CD4-positive, alpha-beta T cell treated with Interleukin-6 for 4 hours (primary cell): ENCODE results near the gene FIBCD1.

ENCODE experiments used
- DNase-seq: peaks from one replicate; pipeline ENCODE4 v3.0.0-alpha.2; 2020; ENCODE audit warnings: mixed read lengths

Gene FIBCD1

DNA sequence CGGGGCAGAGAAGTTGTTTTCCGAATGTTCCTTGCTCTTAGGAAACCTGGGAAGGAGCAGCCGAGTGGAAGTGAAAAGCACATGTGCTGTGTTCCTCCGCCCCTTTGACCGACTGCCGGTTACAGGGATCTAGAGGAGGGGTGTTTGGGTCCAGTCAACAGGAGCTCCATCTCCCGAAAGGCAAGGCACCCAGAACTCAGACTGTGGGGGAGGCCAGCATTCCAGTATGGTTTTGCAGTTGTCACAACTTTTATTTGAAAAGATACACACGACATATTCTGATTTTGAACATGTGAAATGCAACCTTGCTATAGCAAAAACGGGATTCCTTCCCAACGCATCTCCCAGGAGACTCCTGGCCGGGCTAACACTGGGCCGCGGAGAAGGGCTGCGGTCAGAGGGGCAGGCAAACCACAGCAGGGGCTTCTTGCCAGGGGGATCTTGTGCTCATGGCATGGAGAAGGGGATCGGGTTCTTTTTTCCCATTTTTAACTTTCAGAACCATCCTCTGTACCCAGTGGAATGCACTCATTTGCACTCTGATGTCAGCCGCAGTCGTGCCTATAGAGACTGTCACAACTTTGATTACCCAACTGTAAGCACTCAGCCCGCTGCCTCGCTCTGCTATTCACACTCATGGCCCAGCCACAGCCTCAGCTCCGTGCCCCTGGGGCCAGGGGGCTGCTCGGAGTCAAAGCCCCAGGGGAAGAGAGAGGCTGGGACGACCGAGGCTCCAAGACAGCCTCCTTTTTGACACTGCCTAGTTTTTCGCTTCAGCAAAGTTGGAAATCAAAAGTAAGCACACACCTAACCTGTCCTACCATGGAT lies 46.4 kb downstream of the FIBCD1 start:
- DNase-seq, result no peak

DNA sequence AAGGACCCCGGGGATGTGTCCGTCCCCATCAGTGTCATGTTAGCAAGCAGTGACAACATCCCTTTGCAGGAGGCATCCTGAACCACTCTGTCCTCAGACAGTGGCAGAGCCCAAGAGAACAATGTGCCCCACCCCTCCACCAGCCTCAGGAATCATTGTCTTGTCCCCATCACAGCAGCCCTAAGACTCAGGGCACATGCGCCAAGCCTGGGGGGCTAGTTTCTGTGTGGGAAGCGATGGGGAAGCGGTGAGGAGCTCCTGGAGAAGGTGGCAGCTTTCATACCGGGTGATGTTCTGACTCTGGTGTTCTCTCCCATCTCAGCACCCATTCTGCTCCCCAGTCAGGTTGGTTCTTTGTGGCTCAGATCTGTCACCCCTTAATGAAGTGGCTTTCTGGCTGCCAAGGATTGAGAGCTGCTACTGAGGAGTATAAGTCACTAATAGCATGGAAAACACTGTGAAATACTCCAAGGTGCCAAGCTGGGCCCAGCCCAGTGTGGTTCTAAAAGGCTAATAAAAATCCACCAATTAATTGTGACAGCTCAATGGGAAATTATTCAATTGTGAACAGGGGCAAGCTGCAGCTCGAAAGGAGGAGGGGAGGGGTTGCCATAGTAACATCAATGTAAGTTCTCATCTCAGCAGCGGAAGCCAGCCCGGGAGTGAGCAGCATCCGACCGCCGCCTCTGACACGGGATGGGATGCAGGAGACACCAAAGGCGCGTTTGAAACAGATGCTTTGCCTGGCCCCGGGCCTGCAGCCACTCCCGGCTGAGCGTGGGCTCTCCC lies 47.2 kb downstream of the FIBCD1 start:
- no peak for DNase-seq

DNA sequence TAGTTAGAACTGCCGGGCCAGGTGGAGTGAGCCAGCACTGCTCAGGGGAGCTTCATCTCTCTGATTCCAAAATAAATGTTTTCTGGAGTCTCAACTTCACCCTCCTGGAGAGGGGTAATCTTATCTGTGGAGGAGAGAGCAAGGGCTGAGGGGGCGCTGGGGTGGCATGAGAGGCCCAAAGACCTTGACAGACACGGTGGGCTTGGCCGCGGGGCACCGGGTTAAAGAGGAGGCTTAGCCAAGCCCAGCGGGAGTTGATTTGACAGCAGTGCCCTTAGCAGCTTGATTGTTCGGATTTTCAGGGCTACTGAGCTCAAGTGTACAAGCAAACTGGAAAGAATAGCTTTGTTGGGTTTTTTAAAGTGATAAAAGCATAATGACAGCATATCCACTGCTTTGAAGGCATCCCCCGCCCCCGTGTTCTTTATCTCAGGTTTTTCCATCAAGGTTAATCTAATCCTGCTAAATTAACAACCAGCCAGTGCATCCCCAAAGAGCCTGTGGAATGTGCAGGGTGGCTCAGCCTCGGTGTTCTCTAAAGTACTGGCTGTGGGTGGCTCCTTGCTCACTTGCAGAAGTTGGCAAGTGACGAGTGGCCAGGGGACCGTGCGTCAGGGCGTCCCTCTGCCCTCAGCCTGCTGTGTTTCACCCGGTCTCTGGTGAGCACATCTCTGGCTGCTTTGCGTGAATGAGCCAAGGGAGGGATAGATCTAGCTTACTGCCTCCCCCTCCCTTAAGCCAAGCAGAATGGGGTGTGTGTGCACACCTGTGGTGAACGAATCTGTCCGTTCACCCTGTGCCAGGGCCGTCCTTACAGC lies 48.0 kb downstream of the FIBCD1 start:
- no peak for DNase-seq

DNA sequence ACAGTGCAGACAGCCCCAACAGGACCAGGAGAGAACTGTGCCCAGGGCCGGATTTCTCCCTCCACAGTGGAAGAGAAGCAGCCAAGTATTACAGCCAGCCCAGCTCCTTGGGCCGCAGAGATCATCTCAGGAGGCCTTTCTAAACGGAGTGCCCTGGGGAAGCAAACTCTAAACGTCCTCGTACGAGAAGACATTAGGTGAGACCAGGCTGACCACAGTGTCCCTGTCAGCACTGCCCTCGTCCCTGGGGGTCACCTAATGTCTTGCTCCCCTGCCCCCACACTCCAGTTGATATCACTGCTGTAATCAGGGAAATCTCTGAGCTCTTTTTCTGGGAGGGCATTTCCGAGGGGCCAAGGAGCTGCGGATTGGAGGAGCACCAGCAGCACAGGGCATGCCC lies 48.9 kb downstream of the FIBCD1 start:
- no peak for DNase-seq

- no peak for DNase-seq
These were observed 50.7 kb downstream of the FIBCD1 start for GRCh38 chr9:130888146-130888885.

DNA sequence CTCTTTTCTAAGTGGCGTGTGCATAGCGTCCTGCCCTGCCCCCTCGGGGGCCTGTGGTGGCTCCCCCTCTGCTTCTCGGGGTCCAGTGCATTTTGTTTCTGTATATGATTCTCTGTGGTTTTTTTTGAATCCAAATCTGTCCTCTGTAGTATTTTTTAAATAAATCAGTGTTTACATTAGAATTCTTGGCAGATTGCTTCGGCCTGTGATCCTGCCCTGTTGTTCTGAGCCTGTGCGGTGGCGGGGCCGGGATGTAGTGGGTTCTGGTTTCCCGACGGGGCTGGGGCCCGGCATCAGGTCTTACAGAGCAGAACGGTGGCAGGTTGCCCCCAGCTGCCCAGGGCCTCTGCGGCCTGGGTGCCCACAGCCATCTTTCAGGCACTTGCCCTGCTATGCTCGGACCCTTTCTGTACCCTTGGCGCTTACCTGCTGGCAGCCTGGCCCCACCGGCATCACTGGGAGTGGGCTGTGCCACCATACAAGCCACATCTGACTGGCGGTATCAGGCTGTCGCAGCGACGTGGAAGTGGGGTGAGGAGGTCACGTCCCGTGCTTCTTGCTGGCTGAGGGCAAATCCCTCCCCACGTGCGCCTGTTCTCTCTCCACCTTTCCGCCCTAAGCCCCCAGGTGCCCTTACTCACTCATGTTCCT lies 51.4 kb downstream of the FIBCD1 start:
- DNase-seq, result no peak

- no peak for DNase-seq
These were observed 52.1 kb downstream of the FIBCD1 start for GRCh38 chr9:130886981-130887380.

DNA sequence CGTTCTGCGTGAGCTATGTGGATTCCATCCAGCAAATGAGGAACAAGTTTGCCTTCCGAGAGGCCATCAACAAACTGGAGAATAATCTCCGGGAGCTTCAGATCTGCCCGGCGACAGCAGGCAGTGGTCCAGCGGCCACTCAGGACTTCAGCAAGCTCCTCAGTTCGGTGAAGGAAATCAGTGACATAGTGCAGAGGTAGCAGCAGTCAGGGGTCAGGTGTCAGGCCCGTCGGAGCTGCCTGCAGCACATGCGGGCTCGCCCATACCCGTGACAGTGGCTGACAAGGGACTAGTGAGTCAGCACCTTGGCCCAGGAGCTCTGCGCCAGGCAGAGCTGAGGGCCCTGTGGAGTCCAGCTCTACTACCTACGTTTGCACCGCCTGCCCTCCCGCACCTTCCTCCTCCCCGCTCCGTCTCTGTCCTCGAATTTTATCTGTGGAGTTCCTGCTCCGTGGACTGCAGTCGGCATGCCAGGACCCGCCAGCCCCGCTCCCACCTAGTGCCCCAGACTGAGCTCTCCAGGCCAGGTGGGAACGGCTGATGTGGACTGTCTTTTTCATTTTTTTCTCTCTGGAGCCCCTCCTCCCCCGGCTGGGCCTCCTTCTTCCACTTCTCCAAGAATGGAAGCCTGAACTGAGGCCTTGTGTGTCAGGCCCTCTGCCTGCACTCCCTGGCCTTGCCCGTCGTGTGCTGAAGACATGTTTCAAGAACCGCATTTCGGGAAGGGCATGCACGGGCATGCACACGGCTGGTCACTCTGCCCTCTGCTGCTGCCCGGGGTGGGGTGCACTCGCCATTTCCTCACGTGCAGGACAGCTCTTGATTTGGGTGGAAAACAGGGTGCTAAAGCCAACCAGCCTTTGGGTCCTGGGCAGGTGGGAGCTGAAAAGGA lies 53.3 kb downstream of the FIBCD1 start:
- no peak for DNase-seq

DNA sequence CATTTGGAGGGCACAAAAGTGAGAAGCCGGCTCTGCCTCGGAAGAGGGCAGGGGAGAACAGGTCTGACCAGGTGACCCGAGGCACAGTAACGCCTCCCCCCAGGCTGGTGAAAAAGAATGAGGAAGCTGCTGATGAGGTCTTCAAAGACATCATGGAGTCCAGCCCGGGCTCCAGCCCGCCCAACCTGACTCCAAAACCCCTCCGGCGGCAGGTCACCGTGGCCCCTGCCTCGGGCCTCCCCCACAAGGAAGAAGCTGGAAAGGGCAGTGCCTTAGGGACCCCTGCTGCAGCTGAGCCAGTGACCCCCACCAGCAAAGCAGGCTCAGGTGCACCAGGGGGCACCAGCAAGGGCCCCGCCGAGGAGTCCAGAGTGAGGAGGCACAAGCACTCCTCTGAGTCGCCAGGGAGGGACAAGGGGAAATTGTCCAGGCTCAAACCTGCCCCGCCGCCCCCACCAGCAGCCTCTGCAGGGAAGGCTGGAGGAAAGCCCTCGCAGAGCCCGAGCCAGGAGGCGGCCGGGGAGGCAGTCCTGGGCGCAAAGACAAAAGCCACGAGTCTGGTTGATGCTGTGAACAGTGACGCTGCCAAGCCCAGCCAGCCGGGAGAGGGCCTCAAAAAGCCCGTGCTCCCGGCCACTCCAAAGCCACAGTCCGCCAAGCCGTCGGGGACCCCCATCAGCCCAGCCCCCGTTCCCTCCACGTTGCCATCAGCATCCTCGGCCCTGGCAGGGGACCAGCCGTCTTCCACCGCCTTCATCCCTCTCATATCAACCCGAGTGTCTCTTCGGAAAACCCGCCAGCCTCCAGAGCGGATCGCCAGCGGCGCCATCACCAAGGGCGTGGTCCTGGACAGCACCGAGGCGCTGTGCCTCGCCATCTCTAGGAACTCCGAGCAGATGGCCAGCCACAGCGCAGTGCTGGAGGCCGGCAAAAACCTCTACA lies 54.2 kb downstream of the FIBCD1 start:
- no peak for DNase-seq

GRCh38 chr9:130884111-130884531 lies 54.9 kb downstream of the FIBCD1 start:
- DNase-seq, result no peak

DNA sequence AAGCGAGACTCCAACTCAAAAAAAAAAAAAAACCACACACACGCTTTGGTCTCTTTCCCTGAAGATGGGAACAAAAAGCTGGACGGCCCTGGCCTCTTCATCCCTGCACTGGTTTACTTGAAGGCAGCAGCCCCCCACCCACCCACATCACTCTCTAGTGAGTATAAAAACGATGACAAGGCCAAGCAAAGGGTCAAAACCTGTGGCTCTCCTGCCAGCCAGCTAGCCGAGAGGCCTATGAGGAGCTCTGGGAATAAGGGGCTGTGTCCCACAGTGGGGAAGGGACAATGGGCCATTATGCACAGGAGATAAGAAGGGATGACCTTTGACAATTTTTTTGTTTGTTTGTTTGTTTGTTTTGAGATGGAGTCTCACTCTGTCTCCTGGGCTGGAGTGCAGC lies 55.6 kb downstream of the FIBCD1 start:
- DNase-seq, result no peak

- no peak for DNase-seq
These were observed 56.3 kb downstream of the FIBCD1 start for GRCh38 chr9:130882696-130883225.

GRCh38 chr9:130881516-130881915 lies 57.5 kb downstream of the FIBCD1 start:
- no peak for DNase-seq

DNA sequence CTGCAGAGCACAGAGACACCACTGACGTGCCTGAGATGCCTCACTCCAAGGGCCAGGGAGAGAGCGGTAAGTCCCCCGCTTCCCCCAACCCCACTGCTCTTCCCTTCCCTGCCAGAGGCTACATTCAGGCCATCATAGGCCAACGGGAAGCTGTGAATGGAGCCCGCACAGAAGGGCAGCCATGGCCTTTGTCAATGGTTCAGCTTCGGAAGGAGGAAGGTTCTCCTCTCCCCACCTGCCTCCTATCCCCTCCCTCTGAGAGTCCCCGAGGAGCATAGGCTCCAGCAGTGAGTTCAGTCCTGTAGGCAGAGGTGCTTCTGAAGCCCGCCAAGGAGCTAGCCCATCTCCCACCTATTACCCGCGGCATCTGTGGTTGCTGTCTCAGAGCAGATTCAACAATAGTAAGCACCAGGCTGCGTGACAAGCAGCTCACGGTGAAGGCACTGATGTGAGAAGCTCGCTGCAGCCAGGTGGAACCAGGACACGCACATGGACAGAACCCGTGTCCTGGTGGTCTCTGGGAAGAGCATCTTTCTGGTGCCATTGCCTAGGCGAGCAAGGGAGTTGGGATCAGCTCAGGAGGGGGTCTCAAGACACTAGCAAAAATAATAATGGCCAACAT lies 58.3 kb downstream of the FIBCD1 start:
- DNase-seq, result no peak

- no peak for DNase-seq
These were observed 59.1 kb downstream of the FIBCD1 start for GRCh38 chr9:130879863-130880411.

DNA sequence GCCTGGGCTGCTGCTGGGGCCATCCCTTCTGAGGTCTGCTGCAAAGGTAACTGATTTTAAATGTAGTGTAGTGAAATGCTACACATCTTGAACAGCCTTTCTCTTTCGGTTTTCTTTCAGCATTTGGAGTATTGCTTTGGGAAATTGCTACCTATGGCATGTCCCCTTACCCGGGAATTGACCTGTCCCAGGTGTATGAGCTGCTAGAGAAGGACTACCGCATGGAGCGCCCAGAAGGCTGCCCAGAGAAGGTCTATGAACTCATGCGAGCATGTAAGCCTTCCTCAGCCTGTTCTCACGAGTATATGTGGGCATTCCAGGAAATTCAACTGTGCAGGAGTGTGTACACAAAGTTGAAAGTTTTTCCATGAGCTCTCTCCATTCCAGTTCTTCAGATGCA lies 60.8 kb downstream of the FIBCD1 start:
- DNase-seq, result no peak

GRCh38 chr9:130877300-130877699 lies 61.7 kb downstream of the FIBCD1 start:
- DNase-seq, result no peak

DNA sequence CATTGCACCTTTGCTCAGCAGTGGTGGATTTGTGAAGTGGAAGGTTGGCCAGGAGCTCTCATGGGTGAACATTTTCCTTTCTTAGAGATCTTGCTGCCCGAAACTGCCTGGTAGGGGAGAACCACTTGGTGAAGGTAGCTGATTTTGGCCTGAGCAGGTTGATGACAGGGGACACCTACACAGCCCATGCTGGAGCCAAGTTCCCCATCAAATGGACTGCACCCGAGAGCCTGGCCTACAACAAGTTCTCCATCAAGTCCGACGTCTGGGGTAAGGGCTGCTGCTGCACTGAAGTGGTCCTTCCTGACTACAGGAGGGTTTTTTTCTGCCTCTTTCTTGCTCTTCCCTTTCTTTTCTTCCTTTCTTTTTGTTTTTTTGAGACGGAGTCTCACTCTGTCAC lies 64.3 kb downstream of the FIBCD1 start:
- DNase-seq, result no peak

GRCh38 chr9:130873966-130874365 lies 65.1 kb downstream of the FIBCD1 start:
- DNase-seq, result no peak
